HepG2 (cell line): ENCODE data around the gene CUL4A.
"Not testable (repeated sequence)": the region's sequence is repeated elsewhere in the genome, so short reads cannot be mapped to it uniquely, and the experiment has no call there.

Experiments
- CTCF ChIP-seq: sonication (generic); formaldehyde crosslinking; IDR thresholded peaks from 2 replicates; pipeline ENCODE4 v1.5.0; 2020; ENCODE audit warnings: mild to moderate bottlenecking, missing genetic modification reagents, moderate library complexity
- GABPA ChIP-seq, 2 experiments: IDR thresholded peaks; 2 replicates each; pipeline ENCODE4 v1.6.1; 2011 to 2016; ENCODE audit warnings: low read depth in 2 of 2, low read length in 1 of 2, missing biosample characterization in 1 of 2, missing genetic modification characterization in 1 of 2
- KLF9 ChIP-seq: IDR thresholded peaks from 2 replicates; pipeline ENCODE4 v1.6.1; 2016; ENCODE audit warnings: low read depth
- POGZ ChIP-seq: sonication (generic); formaldehyde crosslinking; IDR thresholded peaks from 2 replicates; pipeline ENCODE4 v1.4.0; 2020; ENCODE audit warnings: mild to moderate bottlenecking, missing genetic modification reagents
- SP4 ChIP-seq: sonication (generic); formaldehyde crosslinking; IDR thresholded peaks from 2 replicates; pipeline ENCODE4 v1.8.1; 2023; ENCODE audit warnings: mild to moderate bottlenecking, missing genetic modification reagents
- TBL1XR1 ChIP-seq: fragments of 150-350 bp; IDR thresholded peaks from 2 replicates; pipeline ENCODE4 v1.6.1; 2014; ENCODE audit warnings: borderline replicate concordance, low read length; ENCODE audit not compliant: partially characterized antibody
- ZBTB37 ChIP-seq: sonication (generic); formaldehyde crosslinking; IDR thresholded peaks from 2 replicates; pipeline ENCODE4 v1.4.0; 2020; ENCODE audit warnings: mild to moderate bottlenecking, missing genetic modification reagents
- ZNF101 ChIP-seq: sonication (generic); formaldehyde crosslinking; IDR thresholded peaks from 2 replicates; pipeline ENCODE4 v1.4.0; 2020; ENCODE audit warnings: mild to moderate bottlenecking, low read depth, missing genetic modification reagents, borderline replicate concordance

GRCh38 chr13:113257908-113258307, 48.5 kb downstream of the CUL4A start:
- not testable (repeated sequence) for TF ChIP-seq TBL1XR1; POGZ (CRISPR knock-in tag); CTCF (CRISPR knock-in tag); GABPA (IDR thresholded peaks at IDR 0.05; ENCODE audit: low read depth, low read length); GABPA (CRISPR knock-in tag; IDR thresholded peaks at IDR 0.05; ENCODE audit: low read depth); ZBTB37 (CRISPR knock-in tag); KLF9; SP4 (CRISPR knock-in tag); ZNF101 (CRISPR knock-in tag)
